OCI-M1 (cell line): ENCODE measurements around the gene PHF21B.

ENCODE experiments used
- DNase-seq: peaks from one replicate; lab custom pipeline; 2025; lab: John Stamatoyannopoulos, UW

The PHF21B gene

GRCh38 chr22:44840611-44841322 lies 169.0 kb downstream of the PHF21B start:
- DNase-seq: no peak

GRCh38 chr22:44839721-44840120 lies 170.1 kb downstream of the PHF21B start:
- no peak for DNase-seq

GRCh38 chr22:44839061-44839460 lies 170.7 kb downstream of the PHF21B start:
- no peak for DNase-seq

- DNase-seq: no peak
These were observed 171.3 kb downstream of the PHF21B start for GRCh38 chr22:44838316-44839016.

- no peak for DNase-seq
These were observed 172.3 kb downstream of the PHF21B start for GRCh38 chr22:44837481-44837880.

GRCh38 chr22:44834065-44834464 lies 175.7 kb downstream of the PHF21B start:
- DNase-seq: no peak

- DNase-seq: no peak
These were observed 177.9 kb downstream of the PHF21B start for GRCh38 chr22:44831885-44832284.
